Fibroblast of peridontal ligament (primary cell): ENCODE data around the gene IL10.
"Not testable (repeated sequence)": the region's sequence is repeated elsewhere in the genome, so short reads cannot be mapped to it uniquely, and the experiment has no call there.

Source experiments
- DNase-seq: peaks from one replicate; pipeline ENCODE4 v3.0.0-alpha.2; 2010; ENCODE audit errors: extremely low read depth

IL10 gene

GRCh38 chr1:206793620-206794019, 21.3 kb upstream of the IL10 start:
- no peak for DNase-seq

GRCh38 chr1:206792939-206793607, 20.8 kb upstream of the IL10 start:
- DNase-seq, result no peak

GRCh38 chr1:206790502-206791250, 18.4 kb upstream of the IL10 start:
- DNase-seq, result no peak

GRCh38 chr1:206788487-206789050, 16.3 kb upstream of the IL10 start:
- DNase-seq, result no peak

- DNase-seq, result no peak
These were observed 15.6 kb upstream of the IL10 start for GRCh38 chr1:206787891-206788290.

GRCh38 chr1:206786212-206786886, 14.1 kb upstream of the IL10 start:
- DNase-seq, result no peak

GRCh38 chr1:206785182-206785765, 13.0 kb upstream of the IL10 start:
- DNase-seq, result no peak

GRCh38 chr1:206784471-206784903, 12.2 kb upstream of the IL10 start:
- no peak for DNase-seq

- DNase-seq, result no peak
These were observed 11.2 kb upstream of the IL10 start for GRCh38 chr1:206783506-206783905.

- no peak for DNase-seq
These were observed 10.2 kb upstream of the IL10 start for GRCh38 chr1:206782448-206782847.

GRCh38 chr1:206779638-206780037, 7.3 kb upstream of the IL10 start:
- DNase-seq, result no peak

- DNase-seq, result not testable (repeated sequence)
These were observed 6.6 kb upstream of the IL10 start for GRCh38 chr1:206778911-206779310.

GRCh38 chr1:206778031-206778430, 5.7 kb upstream of the IL10 start:
- DNase-seq, result no peak

- no peak for DNase-seq
These were observed 3.9 kb upstream of the IL10 start for GRCh38 chr1:206776229-206776628.

GRCh38 chr1:206774093-206774492, 1.8 kb upstream of the IL10 start:
- DNase-seq, result no peak

GRCh38 chr1:206771338-206771692, 979 bp downstream of the IL10 start:
- no peak for DNase-seq

- no peak for DNase-seq
These were observed 1.6 kb downstream of the IL10 start, which contains the start of gene IL19 for GRCh38 chr1:206770531-206771337. Gene IL19 (plus strand): TSS chr1:206770773. CDS start chr1:206836663, 65,890 bp downstream.

GRCh38 chr1:206769304-206769731, 3.0 kb downstream of the IL10 start:
- no peak for DNase-seq

GRCh38 chr1:206768472-206769303, 3.6 kb downstream of the IL10 start:
- DNase-seq, result no peak

GRCh38 chr1:206766251-206766856, 5.9 kb downstream of the IL10 start:
- DNase-seq, result peak; percentile 73
